ENCODE measurements around the gene KDSR.

GRCh38 chr18:63288311-63288710 is 78.7 kb downstream of the KDSR start:
- no peak for TF ChIP-seq TAF1 (IDR thresholded peaks at IDR 0.05; ENCODE audit: borderline replicate concordance, insufficient read depth, low read length)
- no peak for TF ChIP-seq REST (IDR thresholded peaks at IDR 0.05; ENCODE audit: insufficient read depth in 1 of 2, low read depth in 2 of 2, low read length in 2 of 2)
- TF ChIP-seq FOXP2 (optimal IDR thresholded peaks at IDR 0.05; ENCODE audit: borderline replicate concordance, extremely low read depth, extremely low read length, insufficient read depth): no peak

All from PFSK-1 (cell line).